ENCODE results near the gene GUF1. TPM values are rescaled to one million over a fixed set of nuclear protein-coding genes. Genes with fewer than 3 reads are reported as not detected.

GUF1 gene
- total RNA-seq (2022) (50.2 and 51.7 TPM in 2 replicates), Bru-seq, nascent RNA (percentile 94 among the genes with signal in this experiment), BruChase-seq, experiment 1, labeled RNA remaining after a 6-hour chase (percentile 91 among the genes with signal in this experiment), BruChase-seq, experiment 2, labeled RNA remaining after a 2-hour chase (percentile 92 among the genes with signal in this experiment)
- long read RNA-seq, full-length matches to known transcripts, result 90 of 143 reads
- long read RNA-seq, partial matches to known transcripts, result 6 of 143 reads
- long read RNA-seq, other reads (novel, unspliced or antisense), result 47 of 143 reads

DNA sequence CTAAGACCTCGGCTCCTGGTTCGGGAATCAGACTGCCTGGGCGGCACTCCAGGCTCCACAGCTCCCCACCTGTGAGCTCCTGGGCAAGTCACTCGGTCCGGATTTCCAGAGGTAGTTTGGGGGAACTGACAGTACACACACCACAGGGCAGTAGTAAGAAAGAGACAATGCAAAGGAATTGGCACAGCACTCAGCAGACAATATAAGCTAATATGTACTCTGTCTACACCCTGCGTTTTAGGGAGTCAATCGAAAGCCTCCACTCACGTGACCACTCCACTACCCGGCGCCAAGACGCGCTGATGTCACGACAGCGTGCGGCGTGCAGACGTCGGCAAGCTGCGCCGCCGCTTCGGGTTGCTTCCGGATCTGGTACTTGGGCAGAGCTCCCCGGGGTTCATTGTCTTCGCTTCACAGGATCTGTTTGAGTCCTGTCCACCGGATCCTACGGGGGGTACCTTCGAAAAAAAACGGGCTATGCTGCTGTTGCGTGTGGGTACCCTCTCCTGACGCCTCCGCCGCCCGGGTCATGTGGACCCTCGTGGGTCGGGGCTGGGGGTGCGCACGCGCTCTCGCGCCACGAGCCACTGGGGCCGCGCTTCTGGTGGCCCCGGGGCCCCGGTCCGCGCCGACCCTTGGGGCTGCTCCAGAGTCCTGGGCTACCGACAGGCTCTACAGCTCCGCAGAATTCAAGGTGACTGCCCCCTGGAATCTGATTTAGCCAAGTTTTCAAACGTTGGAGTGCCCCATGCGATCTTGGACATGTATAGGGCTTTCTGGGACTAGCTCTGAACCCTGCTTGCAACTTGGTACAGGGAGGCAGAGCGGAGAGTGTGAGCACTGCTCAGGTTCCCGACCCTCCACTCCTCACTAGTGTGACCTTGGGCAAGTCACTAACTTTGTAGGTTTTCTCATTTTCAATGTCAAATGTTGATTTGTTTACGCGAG is at the start of gene GUF1:
Gene GUF1, plus strand, starts transcription at position 327 of the 948 bp plus-strand sequence. Its CDS starts 203 bp downstream, at position 530.
- Mint-ChIP-seq H3K4me3 (ENCODE audit: unreplicated experiment) (peak within 1 kb of the TSS; percentile 96), H3K27me3 (ENCODE audit: insufficient read depth, unreplicated experiment) (no peaks in the 10 kb centered on the region), H3K9me3 (ENCODE audit: unreplicated experiment) (no peaks in the 10 kb centered on the region), H3K36me3 (ENCODE audit: insufficient read depth, unreplicated experiment) (peaks cover 19% of the 10 kb centered on the region), H3K27ac (ENCODE audit: low read depth, unreplicated experiment) (peak within 1 kb of the TSS; percentile 95), H3K4me1 (ENCODE audit: insufficient read depth, unreplicated experiment) (peaks cover 12% of the 10 kb centered on the region)
- ChIA-PET CTCF (interaction anchor here (0.6 to 1.7 kb wide), 7 partner anchors 9 to 1012 kb away, joined by 3 to 4 read pairs (median 3); partner anchors contain the start of gene YIPF7), POLR2A (interaction anchor here (0.6 to 4.1 kb wide), 32 partner anchors 9 to 1396 kb away, joined by 3 to 42 read pairs (median 3); partner anchors contain the start of genes GNPDA2 and KCTD8)
- intact Hi-C loops (cut with micrococcal nuclease), result no loop called here
- TSS peak; percentile 50 for BruUV-seq (replicated peaks)
- TF ChIP-seq, protein P1, sequence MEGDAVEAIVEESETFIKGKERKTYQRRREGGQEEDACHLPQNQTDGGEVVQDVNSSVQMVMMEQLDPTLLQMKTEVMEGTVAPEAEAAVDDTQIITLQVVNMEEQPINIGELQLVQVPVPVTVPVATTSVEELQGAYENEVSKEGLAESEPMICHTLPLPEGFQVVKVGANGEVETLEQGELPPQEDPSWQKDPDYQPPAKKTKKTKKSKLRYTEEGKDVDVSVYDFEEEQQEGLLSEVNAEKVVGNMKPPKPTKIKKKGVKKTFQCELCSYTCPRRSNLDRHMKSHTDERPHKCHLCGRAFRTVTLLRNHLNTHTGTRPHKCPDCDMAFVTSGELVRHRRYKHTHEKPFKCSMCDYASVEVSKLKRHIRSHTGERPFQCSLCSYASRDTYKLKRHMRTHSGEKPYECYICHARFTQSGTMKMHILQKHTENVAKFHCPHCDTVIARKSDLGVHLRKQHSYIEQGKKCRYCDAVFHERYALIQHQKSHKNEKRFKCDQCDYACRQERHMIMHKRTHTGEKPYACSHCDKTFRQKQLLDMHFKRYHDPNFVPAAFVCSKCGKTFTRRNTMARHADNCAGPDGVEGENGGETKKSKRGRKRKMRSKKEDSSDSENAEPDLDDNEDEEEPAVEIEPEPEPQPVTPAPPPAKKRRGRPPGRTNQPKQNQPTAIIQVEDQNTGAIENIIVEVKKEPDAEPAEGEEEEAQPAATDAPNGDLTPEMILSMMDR (IDR thresholded peaks at IDR 0.05; ENCODE audit: unreplicated experiment), result no peak
- DNase-seq (ENCODE audit: unreplicated experiment), result peak; percentile 91

DNA sequence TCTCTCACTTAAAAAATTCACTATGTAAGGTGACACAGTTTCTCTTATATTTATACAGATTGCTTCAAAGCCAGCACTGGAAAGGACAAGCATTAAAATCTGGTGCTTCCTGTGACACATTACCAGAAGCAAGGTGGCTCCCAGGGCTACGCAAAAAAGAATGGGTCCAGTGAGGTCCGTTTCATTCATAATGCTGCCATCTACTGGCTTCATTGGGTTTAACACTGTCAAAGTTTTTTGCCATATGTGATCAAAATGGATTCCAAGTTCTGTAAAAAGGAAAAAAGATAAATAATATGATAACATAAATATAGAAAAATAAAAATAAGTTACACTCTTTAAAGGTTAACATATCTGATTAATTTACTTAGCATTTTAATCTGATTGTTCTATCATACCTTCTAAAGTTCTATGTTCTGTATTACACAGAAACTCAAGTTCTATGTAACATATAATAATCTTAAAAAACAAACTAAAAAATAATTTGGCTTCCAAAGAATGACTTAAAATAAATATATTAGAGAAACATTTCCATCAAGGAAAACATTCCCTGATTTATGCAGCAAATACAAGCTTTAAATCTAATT is 48.8 kb upstream of the GUF1 start:
- Mint-ChIP-seq H3K27ac (ENCODE audit: low read depth, unreplicated experiment) (peak overlapping the region; percentile 71), H3K4me1 (ENCODE audit: insufficient read depth, unreplicated experiment) (no peaks in the 10 kb centered on the region), H3K27me3 (ENCODE audit: insufficient read depth, unreplicated experiment) (no peaks in the 10 kb centered on the region), H3K9me3 (ENCODE audit: unreplicated experiment) (no peaks in the 10 kb centered on the region), H3K36me3 (ENCODE audit: insufficient read depth, unreplicated experiment) (no peaks in the 10 kb centered on the region), H3K4me3 (ENCODE audit: unreplicated experiment) (no peak overlapping the region)
- CTCF ChIA-PET, result interaction anchor here (0.6 to 2.5 kb wide), 13 partner anchors 8 to 1636 kb away, joined by 3 to 18 read pairs (median 3); partner anchors contain the start of gene KCTD8
- POLR2A ChIA-PET, result interaction anchor here (0.6 to 0.7 kb wide), 2 partner anchors 48 to 1169 kb away, joined by 3 to 5 read pairs; no protein-coding TSS in a partner anchor
- peak; percentile 72 for DNase-seq (ENCODE audit: unreplicated experiment)
- intact Hi-C loops (cut with micrococcal nuclease), result loop anchor here (1.0 to 2.0 kb wide), 4 partner anchors 180 to 1634 kb away; no protein-coding TSS in a partner anchor
- TF ChIP-seq, protein P1 (IDR thresholded peaks at IDR 0.05; ENCODE audit: unreplicated experiment), result peak; percentile 74
- no TSS peak for BruUV-seq (replicated peaks)

DNA sequence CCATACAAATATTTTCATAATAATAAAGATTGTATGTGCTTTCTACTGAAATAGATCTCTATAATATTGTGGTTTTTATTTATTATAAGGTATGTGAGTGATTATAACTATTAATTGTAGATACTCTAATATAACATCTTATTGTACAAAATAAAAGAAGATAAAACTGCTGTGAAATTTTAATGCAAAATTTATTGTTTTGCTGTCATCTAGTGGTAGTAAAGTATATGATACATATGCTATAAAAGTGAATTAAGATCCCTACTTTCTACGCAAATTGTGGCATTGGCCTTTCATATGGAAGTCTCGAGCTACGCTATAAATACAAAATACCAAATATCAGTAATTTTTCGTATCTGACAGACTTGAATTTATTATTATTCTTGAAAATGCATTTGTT is 46.1 kb upstream of the GUF1 start:
- BruUV-seq (replicated peaks), result no TSS peak
- TF ChIP-seq, protein P1 (IDR thresholded peaks at IDR 0.05; ENCODE audit: unreplicated experiment), result peak; percentile 45
- Mint-ChIP-seq H3K4me1 (ENCODE audit: insufficient read depth, unreplicated experiment) (no peaks in the 10 kb centered on the region), H3K9me3 (ENCODE audit: unreplicated experiment) (no peaks in the 10 kb centered on the region), H3K27me3 (ENCODE audit: insufficient read depth, unreplicated experiment) (no peaks in the 10 kb centered on the region), H3K4me3 (ENCODE audit: unreplicated experiment) (no peak overlapping the region), H3K36me3 (ENCODE audit: insufficient read depth, unreplicated experiment) (no peaks in the 10 kb centered on the region), H3K27ac (ENCODE audit: low read depth, unreplicated experiment) (no peak overlapping the region)
- DNase-seq (ENCODE audit: unreplicated experiment), result no peak
- POLR2A ChIA-PET, result no interaction called here
- CTCF ChIA-PET, result interaction anchor here (0.6 to 1.0 kb wide), 3 partner anchors 179 to 1631 kb away, joined by 3 read pairs; no protein-coding TSS in a partner anchor
- intact Hi-C loops (cut with micrococcal nuclease), result no loop called here
